GM18870 (cell line): ENCODE data around the gene MMP17.

Source experiments
- ATAC-seq: cut with Tn5 transposase; IDR thresholded peaks from one replicate; pipeline ENCODE4 v1.9.1; 2021; ENCODE audit warnings: moderate library complexity; ENCODE audit not compliant: unreplicated experiment

MMP17 gene

DNA sequence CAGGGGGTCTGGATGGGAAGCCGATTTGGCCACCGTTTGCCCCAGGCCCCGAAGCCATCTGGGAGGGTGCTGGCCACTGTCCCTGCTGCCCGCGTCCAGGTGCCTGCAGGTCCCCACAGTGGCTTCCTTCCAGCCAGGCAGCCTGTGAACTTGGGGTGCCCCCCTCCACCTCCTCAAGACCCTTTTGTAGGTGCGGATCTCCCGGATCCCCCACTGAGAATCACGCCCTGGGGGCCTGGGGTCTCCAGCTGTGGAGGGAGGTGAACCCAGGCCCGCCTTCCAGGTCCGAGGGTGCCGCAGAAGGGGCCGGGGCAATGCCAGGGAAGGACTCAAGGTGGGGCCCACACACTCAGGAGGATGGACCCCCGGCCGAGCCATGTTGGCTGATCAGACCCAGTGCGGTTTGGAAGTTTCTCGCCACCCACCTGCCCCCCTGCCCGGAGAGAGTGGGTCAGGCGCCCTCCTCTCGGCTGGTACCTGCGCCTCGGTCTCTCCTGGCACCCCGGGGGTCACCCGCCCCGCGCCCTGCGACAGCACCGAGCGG is 1.7 kb downstream of the MMP17 start:
- ATAC-seq: no peak

DNA sequence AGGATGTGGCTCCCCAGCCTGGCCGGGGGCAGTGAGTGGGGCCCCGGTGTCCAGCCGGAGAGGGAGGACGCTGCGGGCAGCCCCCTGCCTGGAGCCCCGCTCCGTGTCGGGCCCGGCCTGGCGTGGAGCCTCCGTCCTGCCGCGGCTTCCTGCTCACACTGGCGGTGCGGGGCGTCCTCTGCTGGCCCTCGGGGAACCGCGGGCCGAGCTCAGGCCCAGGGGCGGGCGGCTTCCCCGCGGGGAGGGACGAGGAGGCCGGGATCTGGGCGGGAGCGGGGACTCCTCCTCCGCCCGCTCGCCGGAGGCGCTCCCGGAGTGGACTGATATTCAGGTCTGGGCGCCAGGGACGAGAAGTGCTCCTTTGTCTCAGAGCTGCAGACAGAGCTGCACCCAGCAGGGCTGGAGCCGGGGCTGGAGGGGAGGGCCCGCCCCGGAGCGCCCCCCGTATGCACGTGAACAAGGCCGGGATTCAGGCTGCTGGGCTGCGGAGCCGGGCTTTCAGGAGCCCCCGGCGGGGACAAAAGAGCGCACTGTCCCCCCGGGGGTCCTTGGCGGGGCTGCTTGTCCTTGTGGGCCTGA is 2.2 kb downstream of the MMP17 start:
- ATAC-seq: no peak

DNA sequence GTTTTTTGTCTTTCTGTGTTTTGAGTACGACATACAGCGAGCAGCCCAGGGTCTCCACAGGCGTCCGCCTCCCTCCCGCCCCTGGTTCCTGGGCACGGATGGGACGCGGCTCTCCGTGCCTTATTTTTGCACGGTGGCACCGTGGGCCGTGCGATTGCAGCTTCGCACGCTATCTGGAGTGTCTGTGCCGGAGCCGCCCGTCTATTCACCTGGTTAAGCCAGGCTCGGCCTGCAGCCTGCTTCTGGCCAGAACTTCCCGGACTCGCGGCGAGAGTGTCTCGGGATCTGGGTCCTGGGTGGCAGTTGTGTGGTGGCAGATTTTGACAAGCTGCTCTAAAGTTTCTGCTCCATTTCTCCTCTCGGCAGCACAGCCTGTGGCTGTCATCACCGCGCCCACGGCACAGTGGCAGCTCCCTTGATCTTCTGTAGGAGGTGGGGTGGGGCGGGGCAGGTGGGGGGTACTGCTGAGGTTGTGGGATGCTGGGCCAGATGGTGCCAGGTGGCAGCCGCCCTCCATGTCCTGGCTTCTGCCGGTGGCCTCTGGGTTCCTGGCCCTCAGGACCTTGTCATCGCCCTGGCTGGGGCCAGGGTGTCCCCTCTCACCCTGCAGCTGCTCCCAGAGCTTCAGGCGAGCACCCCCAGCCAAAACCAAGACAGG is 2.9 kb downstream of the MMP17 start:
- no peak for ATAC-seq

DNA sequence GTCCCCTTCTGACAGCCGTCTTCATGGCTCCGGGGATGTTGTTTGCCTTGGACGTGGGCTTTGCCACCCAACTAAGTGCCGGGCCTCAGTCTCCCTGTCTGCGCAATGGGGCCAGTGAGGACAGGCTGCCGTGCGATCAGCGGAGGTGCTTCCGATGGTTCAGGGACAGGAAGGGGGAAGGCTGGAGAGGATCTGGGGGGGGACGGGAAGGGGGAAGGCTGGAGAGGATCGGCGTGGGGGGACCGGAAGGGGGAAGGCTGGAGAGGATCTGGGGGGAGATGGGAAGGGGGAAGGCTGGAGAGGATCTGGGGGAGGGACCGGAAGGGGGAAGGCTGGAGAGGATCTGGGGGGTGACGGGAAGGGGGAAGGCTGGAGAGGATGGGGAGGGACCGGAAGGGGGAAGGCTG is 3.4 kb downstream of the MMP17 start:
- no peak for ATAC-seq

DNA sequence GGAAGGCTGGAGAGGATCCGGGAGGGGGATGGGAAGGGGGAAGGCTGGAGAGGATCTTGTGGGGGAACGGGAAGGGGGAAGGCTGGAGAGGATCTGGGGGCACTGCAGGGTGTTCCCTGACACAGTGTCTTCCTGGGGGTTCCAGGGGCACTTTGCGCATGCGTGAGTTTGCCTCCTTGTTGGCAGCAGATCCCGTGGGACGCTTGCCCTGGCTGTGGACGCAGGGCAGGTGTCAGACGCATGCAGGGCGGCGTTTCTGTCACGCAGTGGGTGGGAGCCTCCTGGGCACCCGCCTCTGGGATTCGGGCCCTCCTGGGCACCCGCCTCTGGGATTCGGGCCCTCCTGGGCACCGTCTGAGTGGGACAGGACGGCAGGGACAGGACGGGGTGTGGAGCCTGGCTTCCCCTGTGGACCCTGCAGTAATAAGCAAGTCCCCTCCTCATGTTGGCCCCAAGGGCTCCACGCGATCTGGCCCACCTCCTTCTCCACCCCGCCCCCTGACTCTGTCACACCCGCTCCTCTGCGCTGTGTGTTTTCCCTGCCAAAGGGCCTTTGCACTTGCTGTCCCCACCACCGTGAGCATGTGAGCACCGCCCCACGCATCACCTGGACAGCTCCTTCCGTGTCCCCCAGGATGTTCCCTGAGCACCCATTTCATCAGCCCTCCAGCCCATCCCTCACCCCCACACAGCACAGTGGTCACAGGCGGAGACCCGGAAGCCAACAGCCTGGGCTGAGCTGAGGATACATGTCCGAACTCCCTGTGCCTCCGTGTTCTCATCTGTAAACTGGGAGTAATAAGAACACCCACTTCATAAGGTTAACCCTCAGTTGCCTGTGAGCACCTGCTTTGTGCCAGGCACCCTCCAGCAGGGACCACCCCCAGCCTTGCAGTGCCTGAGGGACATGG is 4.4 kb downstream of the MMP17 start:
- ATAC-seq: no peak

DNA sequence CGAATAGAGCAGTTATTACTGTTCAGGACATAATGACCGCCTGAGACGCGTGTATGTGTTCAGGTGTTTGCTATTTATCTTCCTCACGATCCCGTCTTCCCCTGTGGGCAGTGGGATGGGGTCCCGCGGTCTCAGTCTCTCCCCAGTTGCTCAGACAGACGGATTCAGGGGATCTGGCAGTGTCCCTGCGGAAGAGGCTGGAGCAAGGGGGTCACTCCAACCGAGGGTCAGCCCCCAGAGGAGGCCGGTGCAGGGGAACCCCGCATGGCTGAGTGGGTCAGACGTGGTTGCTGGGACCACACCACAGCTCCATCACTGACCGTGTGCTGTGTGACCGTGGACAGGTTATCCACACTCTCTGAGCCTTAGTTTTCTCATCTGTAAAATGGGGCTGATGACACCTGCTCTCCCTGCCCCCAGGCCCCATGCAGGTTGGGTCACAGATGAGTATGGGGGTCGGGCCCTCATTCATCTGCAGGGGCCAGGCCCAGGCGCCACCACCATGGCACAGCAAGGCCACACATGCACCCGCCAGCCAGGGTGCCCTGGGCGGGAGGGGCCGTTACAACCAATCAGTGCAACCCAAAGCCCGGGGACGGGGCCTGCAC is 5.2 kb downstream of the MMP17 start:
- ATAC-seq: no peak

DNA sequence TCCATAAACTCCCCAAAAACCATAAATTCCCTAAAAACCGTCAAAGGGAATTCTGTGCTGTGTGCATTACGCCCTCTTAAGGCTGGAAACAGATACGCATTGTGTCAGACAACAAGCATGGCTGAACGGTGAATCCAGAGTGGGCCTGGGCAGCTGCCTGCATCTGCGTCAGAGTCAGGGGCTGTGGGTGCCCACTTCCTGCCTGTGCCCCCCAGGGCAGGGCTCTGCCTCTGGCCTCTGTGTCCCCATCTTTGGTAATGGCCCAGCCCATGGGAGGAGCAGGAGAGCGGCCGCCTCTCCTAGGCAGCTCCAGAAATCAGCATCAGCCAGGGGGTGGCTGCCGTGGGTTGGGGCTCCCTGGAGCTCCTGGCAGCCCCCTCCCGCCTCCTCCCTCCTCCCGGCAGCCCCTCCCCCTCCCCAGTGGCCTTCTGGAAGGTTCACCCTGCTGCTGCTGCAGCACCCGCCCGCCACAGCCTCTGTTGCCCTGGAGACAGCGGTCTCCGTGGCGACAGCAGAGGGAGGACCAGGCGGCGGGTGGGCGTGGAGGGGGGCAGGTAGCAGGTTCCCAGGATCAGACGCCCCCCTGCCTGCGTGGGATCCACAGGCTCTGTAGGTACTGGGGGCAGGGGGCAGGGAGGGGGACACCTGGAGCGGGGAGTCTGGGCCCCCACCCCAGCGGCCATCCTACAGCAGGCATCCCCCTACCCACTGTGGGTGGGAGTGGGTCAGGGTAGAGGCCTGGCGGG is 5.9 kb downstream of the MMP17 start:
- ATAC-seq: no peak

DNA sequence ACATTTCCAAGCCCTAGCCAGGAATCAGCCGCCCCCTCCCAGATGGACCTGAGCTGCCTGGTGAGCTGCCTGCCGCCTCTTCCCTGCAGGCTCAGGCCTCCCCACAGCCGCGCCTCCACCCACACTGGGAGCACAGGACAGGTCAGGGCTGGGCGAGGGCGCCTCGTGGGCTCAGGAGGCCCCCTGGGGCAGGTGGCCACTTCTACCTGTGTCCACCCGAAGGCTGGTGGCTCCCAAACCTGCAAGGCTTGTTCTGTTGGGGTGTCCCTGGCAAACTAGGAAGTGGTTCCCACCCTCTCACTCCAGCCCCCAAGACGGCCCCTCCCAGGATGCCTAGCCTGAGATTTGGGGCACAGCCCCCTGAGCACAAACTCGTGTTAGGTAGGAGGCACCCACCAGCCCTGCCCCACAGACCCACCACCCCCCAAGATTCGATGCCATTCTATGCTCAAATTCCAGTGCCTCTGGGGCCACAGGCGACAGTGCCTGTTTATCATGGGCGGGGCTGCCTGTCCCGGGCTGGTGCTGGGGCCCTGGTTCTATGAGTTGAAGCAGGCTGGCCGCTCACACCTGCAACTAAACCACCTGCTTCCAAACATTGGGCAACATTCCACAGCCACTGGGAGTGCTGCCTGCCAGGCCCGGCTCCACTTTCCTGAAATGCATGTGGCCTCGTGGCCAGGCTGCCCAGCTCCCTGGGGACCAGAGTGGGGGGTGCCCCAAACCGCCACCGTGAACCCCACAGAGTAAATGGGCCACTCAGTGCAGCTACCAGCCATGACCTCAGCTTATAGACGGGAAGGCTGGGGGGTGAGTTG is 6.8 kb downstream of the MMP17 start:
- ATAC-seq: no peak

DNA sequence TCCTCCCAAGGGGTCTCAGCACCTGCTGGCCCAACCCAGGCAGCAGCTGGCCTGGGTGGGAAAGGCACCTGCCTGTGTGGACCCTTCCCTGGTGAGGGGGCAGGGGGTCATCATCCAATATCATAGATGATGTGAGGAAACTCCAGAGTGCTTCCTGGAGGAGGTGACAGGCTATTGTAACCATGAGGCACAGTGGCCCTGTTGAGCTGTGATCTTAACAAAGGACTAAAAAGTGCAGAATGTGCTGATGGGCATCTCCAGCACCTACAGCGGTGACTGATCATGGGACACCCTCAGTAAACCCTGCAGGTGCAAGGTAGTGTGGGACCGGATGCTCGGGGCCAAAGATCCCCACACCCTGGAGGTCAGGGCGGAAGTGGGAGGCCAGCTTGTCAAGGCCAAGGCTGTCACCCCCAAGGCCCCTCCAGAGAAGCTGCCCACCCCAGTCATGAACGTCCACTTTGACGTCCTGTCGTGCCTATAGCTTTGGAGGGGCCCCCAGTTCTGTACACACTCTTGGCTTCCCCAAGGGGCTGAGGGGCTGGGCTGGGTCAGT is 7.5 kb downstream of the MMP17 start:
- no peak for ATAC-seq

DNA sequence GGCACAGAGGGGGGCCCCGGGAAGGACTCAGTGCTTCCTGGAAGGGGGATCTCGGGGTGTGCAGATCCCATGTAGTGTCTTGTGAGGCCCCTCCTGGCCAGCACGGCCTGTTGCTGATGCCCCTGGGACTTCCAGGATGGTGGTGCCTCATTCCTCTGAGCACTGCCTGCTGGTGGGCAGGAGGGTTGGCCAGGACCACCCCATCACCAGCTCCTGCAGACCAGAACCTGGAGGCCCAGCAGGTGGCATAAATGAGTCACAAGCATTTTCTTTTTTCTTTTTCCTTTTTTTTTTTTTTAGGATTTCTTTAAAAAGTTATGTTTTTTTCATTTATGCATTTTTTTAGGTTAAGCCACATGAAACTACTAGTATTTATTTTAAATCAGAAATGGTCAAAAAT is 8.0 kb downstream of the MMP17 start:
- no peak for ATAC-seq

DNA sequence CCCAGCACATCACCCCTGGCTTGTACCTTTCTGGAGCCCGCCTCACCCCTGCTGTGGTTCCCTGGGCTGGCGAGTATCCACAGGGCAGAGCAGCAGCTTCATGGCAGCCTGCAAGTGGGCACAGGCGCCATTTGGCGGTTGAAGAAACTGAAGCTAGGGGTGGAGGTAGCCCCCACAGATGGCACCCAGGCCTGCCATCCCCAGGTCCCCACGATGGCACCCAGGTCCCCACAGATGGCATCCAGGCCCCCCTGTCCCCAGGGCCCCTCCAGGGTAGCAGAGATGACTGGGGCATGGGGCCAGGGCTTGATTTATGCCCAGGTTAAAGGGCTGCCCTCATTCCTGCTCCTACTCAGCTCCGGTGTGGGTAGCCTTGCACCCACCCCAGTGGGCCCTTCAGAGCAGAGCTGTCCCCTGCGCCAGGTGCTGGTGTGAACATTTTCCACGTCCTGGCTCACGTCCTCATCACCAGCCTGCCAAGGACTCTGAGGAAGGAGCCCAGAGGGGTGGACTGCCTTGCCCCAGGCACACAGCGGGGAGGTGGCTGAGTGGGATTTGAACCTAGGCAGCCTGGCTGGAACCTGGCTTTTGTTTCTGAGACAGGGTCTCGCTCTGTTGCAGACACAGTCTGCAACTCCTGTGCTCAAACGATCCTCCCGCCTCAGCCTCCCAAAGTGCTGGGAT is 8.7 kb downstream of the MMP17 start:
- no peak for ATAC-seq

DNA sequence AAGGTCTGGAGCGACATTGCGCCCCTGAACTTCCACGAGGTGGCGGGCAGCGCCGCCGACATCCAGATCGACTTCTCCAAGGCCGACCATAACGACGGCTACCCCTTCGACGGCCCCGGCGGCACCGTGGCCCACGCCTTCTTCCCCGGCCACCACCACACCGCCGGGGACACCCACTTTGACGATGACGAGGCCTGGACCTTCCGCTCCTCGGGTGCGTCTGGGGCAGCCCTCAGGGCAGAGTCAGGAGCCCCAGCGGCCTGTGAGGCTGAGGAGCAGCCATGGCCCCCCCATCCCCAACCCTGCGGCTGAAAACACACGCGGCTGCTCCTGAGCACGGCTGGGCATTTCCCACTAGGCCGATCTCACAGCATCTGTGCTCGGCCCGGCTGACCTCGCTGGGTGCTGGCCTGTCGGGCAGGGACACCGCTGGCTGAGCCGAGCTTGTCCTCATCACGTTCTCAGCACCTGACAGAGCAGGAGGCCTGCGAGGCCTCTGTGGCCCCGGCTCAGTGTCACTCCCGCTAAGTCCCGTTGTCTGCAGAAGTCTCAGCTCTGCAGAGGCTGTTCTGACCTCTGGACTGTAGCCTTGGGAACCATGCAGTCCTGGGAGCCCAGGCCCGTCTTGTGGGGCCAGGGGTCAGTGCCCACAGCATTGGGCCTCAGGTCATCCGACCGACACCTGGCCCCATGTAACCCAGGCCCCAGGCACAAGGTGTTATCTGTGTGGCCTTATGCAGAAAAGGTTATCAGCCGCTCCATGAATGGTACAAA is 12.6 kb downstream of the MMP17 start:
- ATAC-seq: no peak

DNA sequence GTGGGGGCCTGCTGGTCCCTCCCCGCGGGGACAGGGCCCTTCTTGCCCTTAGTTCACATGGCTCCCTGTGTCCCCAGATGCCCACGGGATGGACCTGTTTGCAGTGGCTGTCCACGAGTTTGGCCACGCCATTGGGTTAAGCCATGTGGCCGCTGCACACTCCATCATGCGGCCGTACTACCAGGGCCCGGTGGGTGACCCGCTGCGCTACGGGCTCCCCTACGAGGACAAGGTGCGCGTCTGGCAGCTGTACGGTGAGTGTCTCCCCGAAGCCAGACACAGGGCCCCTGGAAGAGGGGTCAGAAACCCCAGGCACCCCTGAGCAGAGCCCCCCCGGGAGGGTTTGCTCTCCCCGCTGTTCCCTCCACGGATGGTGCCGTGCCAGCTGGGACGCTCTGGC is 13.4 kb downstream of the MMP17 start:
- no peak for ATAC-seq

DNA sequence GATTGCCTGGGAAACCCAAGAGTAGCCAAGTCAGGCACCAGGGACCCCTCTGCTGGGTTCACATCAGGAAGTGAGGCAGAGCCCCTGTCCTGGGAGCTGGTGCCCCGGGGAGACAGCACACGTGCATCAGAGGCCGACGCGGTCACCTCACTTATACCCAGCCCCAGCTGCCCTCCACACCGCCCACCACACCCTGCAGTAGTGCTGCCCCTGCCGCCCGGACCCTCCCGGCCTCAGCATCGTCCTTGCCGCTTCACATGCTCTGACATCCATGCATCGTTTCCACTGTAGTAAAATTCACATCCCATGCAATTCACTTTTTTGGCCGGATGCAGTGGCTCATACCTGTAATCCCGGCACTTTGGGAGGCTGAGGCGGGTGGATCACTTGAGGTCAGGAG is 14.0 kb downstream of the MMP17 start:
- no peak for ATAC-seq

DNA sequence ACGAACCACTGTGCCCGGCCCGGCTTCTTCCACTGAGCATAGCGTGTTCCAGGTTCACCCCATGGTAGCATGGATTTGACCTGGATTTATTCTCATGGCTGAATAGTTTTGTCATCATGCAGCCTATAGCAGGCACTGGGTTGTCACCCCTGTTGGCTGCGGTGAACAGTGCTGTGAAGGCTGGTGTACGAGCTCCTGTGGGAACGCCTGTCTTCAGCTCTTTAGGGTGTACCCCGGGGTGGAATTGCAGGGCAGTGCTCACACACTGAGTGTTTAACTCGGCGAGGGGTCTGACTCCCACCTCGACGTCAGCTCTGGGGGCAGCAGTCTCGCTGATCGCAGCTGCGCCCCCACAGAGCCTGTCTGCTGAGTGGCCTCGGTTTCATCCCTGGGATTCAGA is 15.3 kb downstream of the MMP17 start:
- ATAC-seq: no peak

DNA sequence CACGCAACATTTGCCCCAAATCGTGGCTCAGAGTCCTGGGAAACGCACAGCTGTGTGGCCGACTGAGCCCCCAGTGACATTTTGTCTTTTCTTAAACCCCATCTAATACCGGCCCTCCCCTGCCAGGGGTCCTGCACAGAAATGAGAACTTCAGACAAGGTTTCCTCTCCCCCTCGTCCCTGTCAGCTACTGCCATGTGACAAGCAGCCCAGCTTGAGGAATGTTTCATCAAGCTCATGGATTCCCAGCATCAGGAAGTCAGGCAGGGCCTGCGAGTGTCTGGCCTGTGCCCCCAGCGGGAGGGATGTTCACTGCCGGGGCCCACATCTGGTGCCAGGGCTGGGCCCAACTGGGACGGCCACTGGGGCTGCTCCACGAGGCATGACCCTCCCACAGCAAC is 15.9 kb downstream of the MMP17 start:
- no peak for ATAC-seq

DNA sequence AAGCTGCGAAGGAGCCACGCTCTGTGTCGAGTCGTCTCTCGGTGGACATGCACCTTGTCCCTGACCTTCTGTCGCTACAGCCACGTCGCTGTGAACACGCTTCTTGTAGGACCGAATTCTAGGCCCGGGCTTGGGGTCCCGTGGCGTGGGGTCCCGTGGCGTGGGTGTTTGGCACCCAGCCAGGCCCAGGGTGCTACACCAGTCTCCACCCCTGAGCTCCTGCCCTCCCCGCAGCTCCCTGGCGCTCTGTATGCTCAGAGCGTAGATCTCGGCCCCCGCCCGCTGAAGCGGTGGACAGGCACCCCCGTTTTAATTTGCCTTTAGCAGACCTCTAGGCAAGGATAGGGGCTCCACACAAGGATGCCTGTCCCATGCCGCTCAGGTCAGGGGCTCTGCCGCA is 16.5 kb downstream of the MMP17 start:
- no peak for ATAC-seq

DNA sequence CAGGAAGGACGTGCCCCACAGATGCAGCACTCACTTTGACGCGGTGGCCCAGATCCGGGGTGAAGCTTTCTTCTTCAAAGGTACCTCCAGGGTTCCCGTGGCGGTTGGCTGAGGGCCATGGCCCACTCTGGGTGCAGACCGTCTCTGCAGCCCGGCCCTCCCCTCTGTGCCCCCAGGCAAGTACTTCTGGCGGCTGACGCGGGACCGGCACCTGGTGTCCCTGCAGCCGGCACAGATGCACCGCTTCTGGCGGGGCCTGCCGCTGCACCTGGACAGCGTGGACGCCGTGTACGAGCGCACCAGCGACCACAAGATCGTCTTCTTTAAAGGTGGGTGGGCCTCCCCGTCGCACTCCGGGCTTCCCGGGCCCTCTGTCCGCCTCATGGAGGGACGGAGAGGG is 16.9 kb downstream of the MMP17 start:
- no peak for ATAC-seq
